Progenitor cell of endocrine pancreas (in vitro differentiated cells): ENCODE results near the gene IFNE. TPM values are rescaled to one million over a fixed set of nuclear protein-coding genes. Genes with fewer than 3 reads are reported as not detected.

Experiments
- DNase-seq: peaks from one replicate; pipeline ENCODE4 v3.0.0; 2021; ENCODE audit warnings: low spot score; ENCODE audit not compliant: unreplicated experiment
- H3K27ac Mint-ChIP-seq: 2 replicates; pipeline ENCODE4 v1.8.0; 2021; ENCODE audit warnings: mild to moderate bottlenecking, moderate library complexity, mixed read lengths
- H3K27me3 Mint-ChIP-seq: 2 replicates; pipeline ENCODE4 v1.8.0; 2021; ENCODE audit warnings: mixed read lengths
- H3K36me3 Mint-ChIP-seq: 2 replicates; pipeline ENCODE4 v1.8.0; 2022; ENCODE audit warnings: mixed read lengths; ENCODE audit not compliant: insufficient read depth
- H3K4me1 Mint-ChIP-seq: 2 replicates; pipeline ENCODE4 v1.8.0; 2021; ENCODE audit warnings: low read depth, mixed read lengths
- H3K4me3 Mint-ChIP-seq: 2 replicates; pipeline ENCODE4 v1.8.0; 2021; ENCODE audit warnings: low read depth, mild to moderate bottlenecking, moderate library complexity, mixed read lengths
- H3K9me3 Mint-ChIP-seq: 2 replicates; pipeline ENCODE4 v1.8.0; 2021; ENCODE audit warnings: low read depth, mixed read lengths
- microRNA-seq: library from miRNA; unstranded; fragments of <30 nt; microRNA quantifications from one replicate; pipeline ENCODE4 v1.1.0, GENCODE V29; 2020; ENCODE audit warnings: borderline number of aligned reads; ENCODE audit not compliant: unreplicated experiment
- total RNA-seq: library from RNA; stranded (reverse); gene quantifications from 2 replicates; pipeline ENCODE4 v1.2.1, GENCODE V29; 2021
- TF ChIP-seq, protein P1 (sequence below): fragments of 200-600 bp; sonication (generic); IDR thresholded peaks from one replicate; pipeline ENCODE4 v1.5.0; 2021; ENCODE audit warnings: antibody characterized with exemption, mild to moderate bottlenecking; ENCODE audit not compliant: unreplicated experiment

IFNE gene
- total RNA-seq, 1 donor from 2014 or later, result 2.5 TPM

DNA sequence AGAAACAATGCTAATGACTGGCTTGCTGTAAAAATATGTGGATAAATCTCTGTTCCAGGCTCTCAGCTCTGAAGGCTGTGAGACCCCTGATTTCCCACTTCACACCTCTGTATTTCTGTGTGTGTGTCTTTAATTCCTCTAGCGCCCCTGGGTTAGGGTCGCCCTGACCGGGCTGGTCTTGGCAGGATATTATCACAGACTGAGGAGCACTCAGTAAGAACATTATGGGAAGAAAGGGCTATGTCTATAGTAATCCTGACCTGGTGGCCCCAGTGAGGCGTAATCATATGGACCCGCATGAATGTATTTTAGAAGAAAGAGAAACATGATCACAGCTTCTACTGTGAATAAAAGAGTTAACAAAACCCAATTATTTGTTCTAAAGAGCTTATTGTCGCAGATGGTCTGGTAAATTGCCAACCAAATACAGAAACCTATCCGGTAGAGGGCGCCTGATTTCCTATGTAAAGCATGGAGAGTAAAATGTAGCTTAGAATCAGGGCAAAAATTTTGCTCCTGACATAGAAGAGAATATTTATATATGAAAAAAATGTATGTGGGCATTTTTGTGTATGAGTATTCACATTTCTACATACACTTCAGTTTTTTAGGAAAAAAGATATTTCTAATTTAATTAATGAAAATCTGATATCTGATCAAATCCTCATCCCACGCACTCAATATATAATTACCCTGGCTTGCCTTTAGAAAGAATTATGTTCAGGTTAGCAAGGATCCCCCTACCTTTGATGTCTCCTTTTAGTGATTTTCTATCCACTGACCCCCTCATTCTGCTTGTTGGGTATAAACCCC is 47.7 kb downstream of the IFNE start:
- H3K4me1 Mint-ChIP-seq, result no peaks in the 10 kb centered on the region
- no peak for DNase-seq
- H3K9me3 Mint-ChIP-seq, result peaks cover 4% of the 10 kb centered on the region
- H3K27ac Mint-ChIP-seq, result no peak overlapping the region
- H3K36me3 Mint-ChIP-seq, result no peaks in the 10 kb centered on the region
- TF ChIP-seq, protein P1, sequence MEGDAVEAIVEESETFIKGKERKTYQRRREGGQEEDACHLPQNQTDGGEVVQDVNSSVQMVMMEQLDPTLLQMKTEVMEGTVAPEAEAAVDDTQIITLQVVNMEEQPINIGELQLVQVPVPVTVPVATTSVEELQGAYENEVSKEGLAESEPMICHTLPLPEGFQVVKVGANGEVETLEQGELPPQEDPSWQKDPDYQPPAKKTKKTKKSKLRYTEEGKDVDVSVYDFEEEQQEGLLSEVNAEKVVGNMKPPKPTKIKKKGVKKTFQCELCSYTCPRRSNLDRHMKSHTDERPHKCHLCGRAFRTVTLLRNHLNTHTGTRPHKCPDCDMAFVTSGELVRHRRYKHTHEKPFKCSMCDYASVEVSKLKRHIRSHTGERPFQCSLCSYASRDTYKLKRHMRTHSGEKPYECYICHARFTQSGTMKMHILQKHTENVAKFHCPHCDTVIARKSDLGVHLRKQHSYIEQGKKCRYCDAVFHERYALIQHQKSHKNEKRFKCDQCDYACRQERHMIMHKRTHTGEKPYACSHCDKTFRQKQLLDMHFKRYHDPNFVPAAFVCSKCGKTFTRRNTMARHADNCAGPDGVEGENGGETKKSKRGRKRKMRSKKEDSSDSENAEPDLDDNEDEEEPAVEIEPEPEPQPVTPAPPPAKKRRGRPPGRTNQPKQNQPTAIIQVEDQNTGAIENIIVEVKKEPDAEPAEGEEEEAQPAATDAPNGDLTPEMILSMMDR, result peak; percentile 64
- no peaks in the 10 kb centered on the region for H3K27me3 Mint-ChIP-seq
- no peak overlapping the region for H3K4me3 Mint-ChIP-seq

DNA sequence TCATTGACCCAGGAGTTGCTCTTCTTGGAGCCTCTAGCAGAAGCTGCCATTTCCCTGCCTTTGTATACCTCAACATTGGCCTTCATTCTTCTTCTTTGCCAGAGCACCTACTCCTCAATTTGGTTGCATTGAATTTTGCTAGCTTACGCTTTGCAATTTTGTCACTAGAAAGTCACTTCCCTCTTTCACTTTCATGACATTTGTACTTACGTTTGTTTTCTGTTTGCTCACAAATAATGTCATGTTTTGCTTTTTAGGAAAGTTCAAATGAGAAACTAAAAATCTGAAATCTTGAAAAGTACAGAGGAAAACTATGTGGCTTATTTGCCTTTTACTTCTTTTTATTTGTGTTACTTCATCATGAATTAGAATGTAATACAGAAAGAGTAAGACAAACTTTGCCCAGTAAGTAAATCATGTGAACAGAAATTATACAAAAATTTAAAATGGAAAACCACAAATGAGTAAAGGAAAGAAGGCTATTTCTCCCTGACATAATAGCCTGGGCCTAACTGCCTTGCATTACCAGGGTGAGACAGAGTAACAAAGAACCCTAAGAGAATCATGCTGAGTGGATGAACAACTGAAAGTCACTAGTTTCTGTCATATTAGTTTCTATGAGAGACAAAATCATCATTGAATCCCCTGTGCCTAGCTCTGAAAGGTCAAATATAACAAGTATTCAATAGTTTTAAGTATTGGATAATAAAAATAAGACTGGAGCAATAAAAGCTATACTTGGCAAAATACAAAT is 49.3 kb downstream of the IFNE start:
- Mint-ChIP-seq H3K4me1 (no peaks in the 10 kb centered on the region), H3K4me3 (no peak overlapping the region), H3K9me3 (peaks cover 4% of the 10 kb centered on the region), H3K27me3 (no peaks in the 10 kb centered on the region), H3K36me3 (no peaks in the 10 kb centered on the region), H3K27ac (no peak overlapping the region)
- DNase-seq, result no peak
- TF ChIP-seq, protein P1, result no peak

Small RNA genes lying within 50 kb of the gene (microRNA-seq; reads per million reads assigned to microRNA genes)
- gene MIR31, result 14,760 reads per million, percentile 95 among the genes with 10 or more reads in this experiment

Other genes starting within 250 kb of the IFNE start
- not detected in 2 replicates for gene IFNA14, start 242.3 kb downstream of the IFNE start, total RNA-seq
- gene IFNA5, start 177.0 kb downstream of the IFNE start, total RNA-seq, result not detected in 2 replicates
- 35.5 and 35.9 TPM in 2 replicates for gene KLHL9, start 146.9 kb downstream of the IFNE start, total RNA-seq
- not detected in 2 replicates for gene IFNA6, start 131.4 kb downstream of the IFNE start, total RNA-seq
- not detected in 2 replicates for gene IFNA13, start 114.3 kb downstream of the IFNE start, total RNA-seq
- gene IFNA2, start 96.9 kb downstream of the IFNE start, total RNA-seq, result not detected in 2 replicates
- gene IFNA8, start 73.2 kb downstream of the IFNE start, total RNA-seq, result not detected in 2 replicates
- gene IFNA1, start 41.9 kb downstream of the IFNE start, total RNA-seq, result not detected in 2 replicates